Peyer's patch (tissue), 4 donors: ENCODE data around the gene ADGRG3.

Source experiments
- POLR2A ChIP-seq, 2 donors: fragments of 450-650 bp; IDR thresholded peaks; one replicate each; pipeline ENCODE4 v1.5.1; 2017; ENCODE audit warnings: antibody characterized with exemption in 2 of 2, mild to moderate bottlenecking in 2 of 2, moderate library complexity in 2 of 2
- TF ChIP-seq, protein P1 (sequence below), 6 experiments: fragments of 450-650 bp in 4 of 6; fragments of 200-600 bp in 2 of 6; sonication (generic) in 1 of 6; IDR thresholded peaks; one replicate each; pipeline ENCODE4 v1.5.1; 2017 to 2019; ENCODE audit warnings: antibody characterized with exemption in 6 of 6, mild to moderate bottlenecking in 3 of 6, moderate library complexity in 1 of 6

DNA sequence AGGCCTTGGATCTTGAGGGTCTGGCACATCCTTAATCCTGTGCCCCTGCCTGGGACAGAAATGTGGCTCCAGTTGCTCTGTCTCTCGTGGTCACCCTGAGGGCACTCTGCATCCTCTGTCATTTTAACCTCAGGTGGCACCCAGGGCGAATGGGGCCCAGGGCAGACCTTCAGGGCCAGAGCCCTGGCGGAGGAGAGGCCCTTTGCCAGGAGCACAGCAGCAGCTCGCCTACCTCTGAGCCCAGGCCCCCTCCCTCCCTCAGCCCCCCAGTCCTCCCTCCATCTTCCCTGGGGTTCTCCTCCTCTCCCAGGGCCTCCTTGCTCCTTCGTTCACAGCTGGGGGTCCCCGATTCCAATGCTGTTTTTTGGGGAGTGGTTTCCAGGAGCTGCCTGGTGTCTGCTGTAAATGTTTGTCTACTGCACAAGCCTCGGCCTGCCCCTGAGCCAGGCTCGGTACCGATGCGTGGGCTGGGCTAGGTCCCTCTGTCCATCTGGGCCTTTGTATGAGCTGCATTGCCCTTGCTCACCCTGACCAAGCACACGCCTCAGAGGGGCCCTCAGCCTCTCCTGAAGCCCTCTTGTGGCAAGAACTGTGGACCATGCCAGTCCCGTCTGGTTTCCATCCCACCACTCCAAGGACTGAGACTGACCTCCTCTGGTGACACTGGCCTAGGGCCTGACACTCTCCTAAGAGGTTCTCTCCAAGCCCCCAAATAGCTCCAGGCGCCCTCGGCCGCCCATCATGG is 4.0 kb upstream of the ADGRG3 start:
- TF ChIP-seq, protein P1, sequence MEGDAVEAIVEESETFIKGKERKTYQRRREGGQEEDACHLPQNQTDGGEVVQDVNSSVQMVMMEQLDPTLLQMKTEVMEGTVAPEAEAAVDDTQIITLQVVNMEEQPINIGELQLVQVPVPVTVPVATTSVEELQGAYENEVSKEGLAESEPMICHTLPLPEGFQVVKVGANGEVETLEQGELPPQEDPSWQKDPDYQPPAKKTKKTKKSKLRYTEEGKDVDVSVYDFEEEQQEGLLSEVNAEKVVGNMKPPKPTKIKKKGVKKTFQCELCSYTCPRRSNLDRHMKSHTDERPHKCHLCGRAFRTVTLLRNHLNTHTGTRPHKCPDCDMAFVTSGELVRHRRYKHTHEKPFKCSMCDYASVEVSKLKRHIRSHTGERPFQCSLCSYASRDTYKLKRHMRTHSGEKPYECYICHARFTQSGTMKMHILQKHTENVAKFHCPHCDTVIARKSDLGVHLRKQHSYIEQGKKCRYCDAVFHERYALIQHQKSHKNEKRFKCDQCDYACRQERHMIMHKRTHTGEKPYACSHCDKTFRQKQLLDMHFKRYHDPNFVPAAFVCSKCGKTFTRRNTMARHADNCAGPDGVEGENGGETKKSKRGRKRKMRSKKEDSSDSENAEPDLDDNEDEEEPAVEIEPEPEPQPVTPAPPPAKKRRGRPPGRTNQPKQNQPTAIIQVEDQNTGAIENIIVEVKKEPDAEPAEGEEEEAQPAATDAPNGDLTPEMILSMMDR (IDR thresholded peaks at IDR 0.05) = no peak
- TF ChIP-seq POLR2A (IDR thresholded peaks at IDR 0.05) = no peak
